Fibroblast of skin of back (primary cell): ENCODE results near the gene CHD1.

Experiments
- DNase-seq: peaks from one replicate; pipeline ENCODE4 v3.0.0-alpha.2; 2013

CHD1 gene

GRCh38 chr5:98935206-98935605 lies 6.4 kb upstream of the CHD1 start:
- peak; percentile 11 for DNase-seq

GRCh38 chr5:98934546-98934945 lies 5.7 kb upstream of the CHD1 start:
- no peak for DNase-seq

- no peak for DNase-seq
Measured at GRCh38 chr5:98933445-98934072, 4.8 kb upstream of the CHD1 start.

- no peak for DNase-seq
Measured at GRCh38 chr5:98930972-98931762, 2.4 kb upstream of the CHD1 start.

GRCh38 chr5:98929710-98930298 lies 997 bp upstream of the CHD1 start:
- DNase-seq: no peak

- DNase-seq: peak; percentile 67
Measured at GRCh38 chr5:98927989-98928872, 576 bp downstream of the CHD1 start.

GRCh38 chr5:98927242-98927988 lies 1.4 kb downstream of the CHD1 start:
- peak; percentile 59 for DNase-seq

- no peak for DNase-seq
Measured at GRCh38 chr5:98923966-98924365, 4.8 kb downstream of the CHD1 start.

GRCh38 chr5:98921947-98922505 lies 6.8 kb downstream of the CHD1 start:
- DNase-seq: no peak

- DNase-seq: no peak
Measured at GRCh38 chr5:98917433-98917832, 11.4 kb downstream of the CHD1 start.

- no peak for DNase-seq
Measured at GRCh38 chr5:98916540-98916939, 12.3 kb downstream of the CHD1 start.

GRCh38 chr5:98913911-98914310 lies 14.9 kb downstream of the CHD1 start:
- DNase-seq: no peak

GRCh38 chr5:98911280-98912040 lies 17.3 kb downstream of the CHD1 start:
- DNase-seq: peak; percentile 13

GRCh38 chr5:98909363-98909762 lies 19.4 kb downstream of the CHD1 start:
- DNase-seq: no peak

GRCh38 chr5:98907951-98908350 lies 20.9 kb downstream of the CHD1 start:
- no peak for DNase-seq

- no peak for DNase-seq
Measured at GRCh38 chr5:98906756-98907355, 22.0 kb downstream of the CHD1 start.

- DNase-seq: peak; percentile 46
Measured at GRCh38 chr5:98905857-98906688, 22.7 kb downstream of the CHD1 start.

- no peak for DNase-seq
Measured at GRCh38 chr5:98904780-98905179, 24.0 kb downstream of the CHD1 start.

- DNase-seq: peak; percentile 72
Measured at GRCh38 chr5:98902733-98903132, 26.1 kb downstream of the CHD1 start.

GRCh38 chr5:98899456-98899855 lies 29.4 kb downstream of the CHD1 start:
- DNase-seq: no peak
